H1 (cell line): ENCODE results near the gene RPS4Y2. TPM values are rescaled to one million over a fixed set of nuclear protein-coding genes. Genes with fewer than 3 reads are reported as not detected.

ENCODE experiments used
- CTCF ChIA-PET: fragments of 300-600 bp; sonication (Branson Sonifier 250); formaldehyde crosslinking; loops from one replicate; lab custom pipeline; 2021; ENCODE audit not compliant: partially characterized antibody; lab: Charles Lee
- POLR2A ChIA-PET: fragments of 300-600 bp; sonication (Branson Sonifier 250); formaldehyde crosslinking; loops from one replicate; lab custom pipeline; 2021; ENCODE audit warnings: inconsistent platforms; ENCODE audit not compliant: partially characterized antibody; lab: Charles Lee
- DNase-seq, 2 experiments: peaks; one replicate each; pipeline versions ENCODE4 v3.0.0 to v3.0.0-alpha.2; 2010 to 2022; ENCODE audit warnings: low spot score in 2 of 2, low read depth in 1 of 2, mixed read lengths in 1 of 2
- FAIRE-seq: peaks from 2 replicates; lab custom pipeline; 2011; peaks lifted over from hg19 to GRCh38; lab: Jason Lieb, UNC
- H2AFZ ChIP-seq: 2 replicates; pipeline ENCODE4 v1.8.1; 2012; ENCODE audit warnings: low read length, inconsistent platforms
- H2AK5ac ChIP-seq: 2 replicates; pipeline ENCODE4 v1.6.1; 2013; ENCODE audit warnings: low read depth, low read length
- H2BK120ac ChIP-seq: replicated peaks from 2 replicates; pipeline ENCODE3; 2013; ENCODE audit warnings: low read depth, low read length, inconsistent platforms
- H2BK12ac ChIP-seq: 2 replicates; pipeline ENCODE4 v1.6.1; 2013; ENCODE audit warnings: low read depth, low read length
- H2BK15ac ChIP-seq: 2 replicates; pipeline ENCODE4 v1.6.1; 2013; ENCODE audit warnings: low read length
- H2BK20ac ChIP-seq: 2 replicates; pipeline ENCODE4 v1.6.1; 2013; ENCODE audit warnings: low read length
- H2BK5ac ChIP-seq: 2 replicates; pipeline ENCODE4 v1.6.1; 2013; ENCODE audit warnings: low read depth, low read length
- H3K14ac ChIP-seq: 2 replicates; pipeline ENCODE4 v1.6.1; 2013; ENCODE audit warnings: inconsistent platforms; ENCODE audit not compliant: insufficient read length
- H3K18ac ChIP-seq: 2 replicates; pipeline ENCODE4 v1.6.1; 2013; ENCODE audit warnings: low read length; ENCODE audit errors: extremely low read depth
- H3K23ac ChIP-seq: 2 replicates; pipeline ENCODE4 v1.6.1; 2013; ENCODE audit warnings: inconsistent platforms; ENCODE audit not compliant: insufficient read length
- H3K23me2 ChIP-seq: 2 replicates; pipeline ENCODE4 v1.6.1; 2013; ENCODE audit warnings: low read depth, low read length
- H3K27ac ChIP-seq: 2 replicates; pipeline ENCODE4 v1.6.1; 2011; ENCODE audit warnings: low read depth, low read length, inconsistent platforms
- H3K27me3 ChIP-seq, 4 experiments: replicated peaks in 1 of 4; 1 replicate in 1 of 4; 2 replicates in 3 of 4; pipeline versions ENCODE4 v1.6.1 to v1.8.1; 2011 to 2013; ENCODE audit warnings: low read length in 3 of 4, mild to moderate bottlenecking in 3 of 4, inconsistent platforms in 2 of 4, mixed read lengths in 2 of 4, moderate library complexity in 1 of 4; ENCODE audit not compliant: control insufficient read depth in 3 of 4, insufficient read depth in 3 of 4; ENCODE audit errors: extremely low read depth in 1 of 4
- H3K36me3 ChIP-seq, 4 experiments: 2 replicates each; pipeline versions ENCODE4 v1.6.1 to v1.8.1; 2011 to 2013; ENCODE audit warnings: mild to moderate bottlenecking in 4 of 4, low read length in 3 of 4, moderate library complexity in 2 of 4, control low read depth in 1 of 4, inconsistent platforms in 1 of 4; ENCODE audit not compliant: insufficient read depth in 4 of 4, control insufficient read depth in 2 of 4
- H3K4ac ChIP-seq: replicated peaks from 2 replicates; pipeline ENCODE3; 2013; ENCODE audit warnings: low read length, low read depth, mixed read lengths, inconsistent platforms; ENCODE audit not compliant: insufficient read length
- H3K4me1 ChIP-seq, 4 experiments: replicated peaks in 1 of 4; 1 replicate in 1 of 4; 2 replicates in 3 of 4; pipeline versions ENCODE4 v1.6.1 to v1.8.1; 2011 to 2013; ENCODE audit warnings: low read length in 3 of 4, inconsistent platforms in 2 of 4, mixed read lengths in 1 of 4; ENCODE audit not compliant: insufficient read depth in 4 of 4, control insufficient read depth in 3 of 4
- H3K4me2 ChIP-seq, 2 experiments: 2 replicates each; pipeline versions ENCODE4 v1.6.1 to v1.8.1; 2011 to 2013; ENCODE audit warnings: low read depth in 2 of 2, low read length in 2 of 2, control low read depth in 1 of 2, inconsistent platforms in 1 of 2, mild to moderate bottlenecking in 1 of 2; ENCODE audit not compliant: insufficient read depth in 1 of 2
- H3K4me3 ChIP-seq, 4 experiments: fragments of 200-600, 300-600 bp in 1 of 4; sonication (generic), shearing (Covaris generic), sonication (Bioruptor Twin) in 1 of 4; 2 replicates each; pipeline versions ENCODE4 v1.5.1 to v1.8.1; 2011 to 2016; ENCODE audit warnings: low read length in 4 of 4, low read depth in 3 of 4, control low read depth in 2 of 4, inconsistent platforms in 2 of 4, mild to moderate bottlenecking in 2 of 4, mixed read lengths in 1 of 4, moderate library complexity in 1 of 4; ENCODE audit not compliant: insufficient read depth in 2 of 4; ENCODE audit errors: extremely low read depth in 1 of 4
- H3K56ac ChIP-seq: replicated peaks from 2 replicates; pipeline ENCODE3; 2013; ENCODE audit warnings: low read depth, mild to moderate bottlenecking, mixed read lengths, low read length, inconsistent platforms; ENCODE audit not compliant: insufficient read length
- H3K79me1 ChIP-seq: 2 replicates; pipeline ENCODE4 v1.6.1; 2013; ENCODE audit warnings: low read depth, low read length, control low read depth
- H3K79me2 ChIP-seq, 2 experiments: 2 replicates each; pipeline versions ENCODE4 v1.6.1 to v1.8.1; 2012 to 2013; ENCODE audit warnings: low read length in 2 of 2, mild to moderate bottlenecking in 2 of 2, inconsistent platforms in 1 of 2; ENCODE audit not compliant: insufficient read depth in 2 of 2, control insufficient read depth in 1 of 2
- H3K9ac ChIP-seq, 4 experiments: replicated peaks in 1 of 4; 1 replicate in 1 of 4; 2 replicates in 3 of 4; pipeline versions ENCODE4 v1.6.1 to v1.8.1; 2011 to 2013; ENCODE audit warnings: low read depth in 3 of 4, low read length in 3 of 4, control low read depth in 2 of 4, mild to moderate bottlenecking in 2 of 4, moderate library complexity in 2 of 4, inconsistent platforms in 1 of 4; ENCODE audit errors: extremely low read depth in 1 of 4
- H3K9me3 ChIP-seq, 2 experiments: 2 replicates each; pipeline versions ENCODE4 v1.6.1 to v1.8.1; 2012 to 2013; ENCODE audit warnings: mild to moderate bottlenecking in 2 of 2, moderate library complexity in 2 of 2, control low read depth in 1 of 2, inconsistent platforms in 1 of 2, low read depth in 1 of 2, low read length in 1 of 2, mixed read lengths in 1 of 2; ENCODE audit not compliant: insufficient read depth in 2 of 2
- H4K20me1 ChIP-seq, 2 experiments: replicated peaks in 1 of 2; 2 replicates each; pipeline versions ENCODE3 to v1.8.1; 2011 to 2013; ENCODE audit warnings: inconsistent platforms in 2 of 2, low read length in 2 of 2, mild to moderate bottlenecking in 1 of 2; ENCODE audit not compliant: insufficient read depth in 2 of 2, control insufficient read depth in 1 of 2
- H4K5ac ChIP-seq: 2 replicates; pipeline ENCODE4 v1.6.1; 2013; ENCODE audit warnings: low read length, low read depth, mixed read lengths, inconsistent platforms; ENCODE audit not compliant: insufficient read length
- H4K8ac ChIP-seq: 2 replicates; pipeline ENCODE4 v1.8.0; 2013; ENCODE audit warnings: mild to moderate bottlenecking, moderate library complexity, low read length, inconsistent platforms; ENCODE audit not compliant: insufficient read depth; ENCODE audit errors: extremely low read depth
- H4K91ac ChIP-seq: replicated peaks from 2 replicates; pipeline ENCODE3; 2013; ENCODE audit warnings: low read length, mixed read lengths, inconsistent platforms; ENCODE audit not compliant: insufficient read length
- BACH1 ChIP-seq: IDR thresholded peaks from 2 replicates; pipeline ENCODE4 v1.6.1; 2012; ENCODE audit warnings: low read length, improper control_type of control experiment
- JUN ChIP-seq: IDR thresholded peaks from 2 replicates; pipeline ENCODE4 v1.6.1; 2011; ENCODE audit warnings: low read depth, mild to moderate bottlenecking, improper control_type of control experiment, low read length
- TBP ChIP-seq: IDR thresholded peaks from 2 replicates; pipeline ENCODE4 v1.6.1; 2011; ENCODE audit warnings: low read depth, low read length, improper control_type of control experiment
- ZNF274 ChIP-seq: IDR thresholded peaks from 2 replicates; pipeline ENCODE4 v1.7.0; 2012; ENCODE audit warnings: low read length, borderline replicate concordance; ENCODE audit errors: extremely low read depth
- WGBS, 2 experiments: shearing (Covaris generic) in 1 of 2; methylation state at CpG; one replicate each; pipeline versions ENCODE4 v1.1.6 to v1.1.7; 2013 to 2015; ENCODE audit warnings: low lambda C conversion rate in 2 of 2, mixed read lengths in 2 of 2, inconsistent platforms in 1 of 2, low coverage in 1 of 2, missing lambda C conversion rate in 1 of 2; ENCODE audit not compliant: insufficient replicate concordance in 2 of 2, insufficient coverage in 1 of 2, insufficient read length in 1 of 2; ENCODE audit errors: extremely low coverage in 1 of 2, missing lambda C conversion rate in 1 of 2; 5-methylcytosine and 5-hydroxymethylcytosine counted together
- polyA plus RNA-seq, 7 experiments: library from polyadenylated mRNA; depleted of rRNA in 3 of 7; stranded (reverse) in 5 of 7; unstranded in 2 of 7; fragments of >200 nt in 5 of 7; fragments of 200-250 nt in 2 of 7; gene quantifications; 1 replicate in 5 of 7; 2 replicates in 1 of 7; 4 replicates in 1 of 7; pipeline versions ENCODE4 v1.2.1 to v1.2.3, GENCODE V29; 2011 to 2013; ENCODE audit warnings: missing spikeins in 2 of 7, mixed read lengths in 2 of 7
- total RNA-seq: library from RNA; stranded (reverse); fragmentation: NEBNext Ultra II Directional; extraction: Animal tissue kit (Norgen Biotek cat#: 25700); gene quantifications from 2 replicates; pipeline ENCODE4 v1.2.1, GENCODE V29; 2021
- TF ChIP-seq, protein P1 (sequence below): IDR thresholded peaks from 2 replicates; pipeline ENCODE4 v1.6.1; 2012; ENCODE audit warnings: inconsistent platforms

Gene RPS4Y2
- total and polyA plus RNA-seq, 2 of the 8 experiments (the other 6 are each of a cell fraction or from before 2014, with no cell fraction given), result not detected

DNA sequence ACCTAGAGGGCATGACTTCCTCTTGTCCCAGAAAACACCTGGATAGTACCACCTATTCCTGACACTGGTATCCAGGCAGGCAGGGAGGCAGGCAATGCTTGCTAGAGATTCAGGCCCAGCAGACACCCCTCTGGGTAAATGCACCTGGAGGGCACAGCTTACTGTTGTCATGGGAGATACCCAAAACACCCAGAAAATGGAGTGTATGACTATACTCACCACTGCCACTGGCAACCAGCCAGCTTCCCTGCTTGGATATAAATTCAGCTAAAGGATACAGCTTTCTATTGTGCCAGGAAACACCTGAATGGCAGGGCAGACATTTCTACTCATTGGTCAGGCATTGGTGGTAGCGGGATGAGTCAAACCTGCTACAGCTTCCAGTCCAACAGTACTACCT, 58.9 kb downstream of the RPS4Y2 start:
- Histone ChIP-seq H3K79me1 (no peaks in the 10 kb centered on the region), H3K4ac (no peak overlapping the region), H2BK120ac (no peak overlapping the region), H3K23ac (no peak overlapping the region), H2BK12ac (no peak overlapping the region), H3K4me3 (no peak overlapping the region), H3K56ac (no peak overlapping the region), H3K79me2 (no peaks in the 10 kb centered on the region), H3K9me3 (peaks cover 15 to 44% of the 10 kb centered on the region in 2 experiments; a peak in 3 of 4 replicates), H3K4me1 (no peaks in the 10 kb centered on the region), H2AK5ac (no peak overlapping the region), H3K23me2 (no peaks in the 10 kb centered on the region), H2AFZ (no peak overlapping the region), H3K9ac (no peak overlapping the region), H2BK20ac (no peak overlapping the region), H3K4me2 (no peak overlapping the region), H3K36me3 (no peaks in the 10 kb centered on the region), H4K8ac (no peak overlapping the region), H4K5ac (no peak overlapping the region), H3K14ac (no peak overlapping the region), H4K20me1 (no peaks in the 10 kb centered on the region), H2BK15ac (no peak overlapping the region), H4K91ac (no peak overlapping the region), H3K27me3 (no peaks in the 10 kb centered on the region), H3K18ac (no peak overlapping the region), H2BK5ac (no peak overlapping the region), H3K27ac (no peak overlapping the region)
- ChIA-PET CTCF (no interaction called here), POLR2A (no interaction called here)
- TF ChIP-seq TBP, result no peak
- no peak for TF ChIP-seq JUN
- TF ChIP-seq ZNF274, result no peak
- TF ChIP-seq, protein P1, sequence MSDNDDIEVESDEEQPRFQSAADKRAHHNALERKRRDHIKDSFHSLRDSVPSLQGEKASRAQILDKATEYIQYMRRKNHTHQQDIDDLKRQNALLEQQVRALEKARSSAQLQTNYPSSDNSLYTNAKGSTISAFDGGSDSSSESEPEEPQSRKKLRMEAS, result no peak
- TF ChIP-seq BACH1, result no peak
- DNase-seq, result no peak
- no peak for FAIRE-seq
- 100% methylated on average over 1 of the region's 1 CpG; no CpG with 5 or more reads in 1 of the 2 experiments for WGBS, 2 experiments
